Ovary (tissue), 9 donors: Measurements from ENCODE around the gene PIAS1. TPM values are rescaled to one million over a fixed set of nuclear protein-coding genes. Genes with fewer than 3 reads are reported as not detected.

ENCODE experiments used
- DNase-seq, 5 donors: peaks; one replicate each; pipeline ENCODE4 v3.0.0-alpha.2; 2019 to 2020
- H3K27ac ChIP-seq, 2 donors: fragments of 200-600 bp; one replicate each; pipeline versions ENCODE4 v1.5.1 to v1.8.0; 2019 to 2022
- H3K27me3 ChIP-seq: fragments of 200-600 bp; one replicate; pipeline ENCODE4 v1.8.0; 2022
- H3K36me3 ChIP-seq: fragments of 200-600 bp; sonication (generic); one replicate; pipeline ENCODE4 v1.5.1; 2019
- H3K4me1 ChIP-seq: one replicate; pipeline ENCODE4 v1.8.1; 2013; ENCODE audit warnings: mild to moderate bottlenecking, moderate library complexity; ENCODE audit not compliant: insufficient read depth
- H3K4me3 ChIP-seq: fragments of 200-600 bp; sonication (generic); one replicate; pipeline ENCODE4 v1.5.1; 2017
- H3K9me3 ChIP-seq, 2 donors: fragments of 200-600 bp in 1 of 2; sonication (generic) in 1 of 2; one replicate each; pipeline versions ENCODE4 v1.5.1 to v1.8.1; 2013 to 2019; ENCODE audit warnings: mild to moderate bottlenecking in 1 of 2, moderate library complexity in 1 of 2
- EP300 ChIP-seq: sonication (generic); formaldehyde crosslinking; IDR thresholded peaks from one replicate; pipeline ENCODE4 v1.6.1; 2017; ENCODE audit warnings: antibody characterized with exemption
- POLR2A ChIP-seq: fragments of 450-650 bp; IDR thresholded peaks from one replicate; pipeline ENCODE4 v1.6.1; 2017; ENCODE audit warnings: antibody characterized with exemption, mild to moderate bottlenecking, moderate library complexity
- WGBS, 3 donors: extraction: QIAGEN DNeasy Blood & Tissue Kit in 1 of 3; methylation state at CpG; one replicate each; pipeline versions ENCODE4 v1.1.5 to v1.1.7; 2013 to 2017; 5-methylcytosine and 5-hydroxymethylcytosine counted together
- intact Hi-C, 4 donors: fragments of 100-400 bp; cut with DNase I; formaldehyde crosslinking; loops; one replicate each; pipeline versions ENCODE4 v1.11.0 to v1.15.1; 2022 to 2023
- polyA plus RNA-seq, 2 donors: library from polyadenylated mRNA; stranded (reverse); fragments of 200-250 nt in 1 of 2; fragments of 350-450 nt in 1 of 2; fragmentation: Illumina TruSeq in 1 of 2; extraction: RNeasy Lipid Tissue Mini Kit (QIAGEN cat#74804) in 1 of 2; gene quantifications; one replicate each; pipeline ENCODE4 v1.2.3, GENCODE V29; 2013 to 2014
- total RNA-seq, 7 donors: library from RNA; depleted of rRNA in 2 of 7; stranded (reverse); fragments of >200 nt in 2 of 7; fragmentation: NEBNext Ultra II Directional in 3 of 7; extraction: Animal tissue kit (Norgen Biotek cat#: 25700) in 3 of 7; gene quantifications; one replicate each; pipeline versions ENCODE4 v1.1.0 to v1.2.4, GENCODE V29; 2016 to 2023
- TF ChIP-seq, protein P1 (sequence below), 3 donors: fragments of 450-650 bp in 2 of 3; fragments of 200-600 bp in 1 of 3; IDR thresholded peaks; one replicate each; pipeline versions ENCODE4 v1.5.1 to v1.8.0; 2016 to 2022; ENCODE audit warnings: antibody characterized with exemption in 3 of 3, mild to moderate bottlenecking in 1 of 3
- donor health status: DM: no; HTN: no; CAD: no; lungs with moderate emphysema.
- donor health status: DM: no; HTN: no; CAD: no.
- donor health status: Bipolar disorder and iron deficiency.
- donor health status: DM: yes; HTN: yes; CAD: no.
- donor health status: DM: no; HTN: no; CAD: no.
- donor health status: DM: yes; HTN: yes; CAD: no.

The PIAS1 gene
- total and polyA plus RNA-seq, 9 donors: 18.6 to 75.4 (median 48.6) TPM

- no peaks in the 10 kb centered on the region for H3K36me3 ChIP-seq
- TF ChIP-seq POLR2A (no peak), EP300 (no peak)
- TF ChIP-seq, protein P1, sequence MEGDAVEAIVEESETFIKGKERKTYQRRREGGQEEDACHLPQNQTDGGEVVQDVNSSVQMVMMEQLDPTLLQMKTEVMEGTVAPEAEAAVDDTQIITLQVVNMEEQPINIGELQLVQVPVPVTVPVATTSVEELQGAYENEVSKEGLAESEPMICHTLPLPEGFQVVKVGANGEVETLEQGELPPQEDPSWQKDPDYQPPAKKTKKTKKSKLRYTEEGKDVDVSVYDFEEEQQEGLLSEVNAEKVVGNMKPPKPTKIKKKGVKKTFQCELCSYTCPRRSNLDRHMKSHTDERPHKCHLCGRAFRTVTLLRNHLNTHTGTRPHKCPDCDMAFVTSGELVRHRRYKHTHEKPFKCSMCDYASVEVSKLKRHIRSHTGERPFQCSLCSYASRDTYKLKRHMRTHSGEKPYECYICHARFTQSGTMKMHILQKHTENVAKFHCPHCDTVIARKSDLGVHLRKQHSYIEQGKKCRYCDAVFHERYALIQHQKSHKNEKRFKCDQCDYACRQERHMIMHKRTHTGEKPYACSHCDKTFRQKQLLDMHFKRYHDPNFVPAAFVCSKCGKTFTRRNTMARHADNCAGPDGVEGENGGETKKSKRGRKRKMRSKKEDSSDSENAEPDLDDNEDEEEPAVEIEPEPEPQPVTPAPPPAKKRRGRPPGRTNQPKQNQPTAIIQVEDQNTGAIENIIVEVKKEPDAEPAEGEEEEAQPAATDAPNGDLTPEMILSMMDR (IDR thresholded peaks at IDR 0.05): no peak
- no peaks in the 10 kb centered on the region for H3K9me3 ChIP-seq
- H3K27ac ChIP-seq: no peak within 1 kb of the TSS
- H3K4me3 ChIP-seq: no peak within 1 kb of the TSS
- no peaks in the 10 kb centered on the region for H3K27me3 ChIP-seq
- peaks cover 14% of the 10 kb centered on the region for H3K4me1 ChIP-seq
- intact Hi-C loops: no loop called here
- DNase-seq: peak; percentile 60 to 81 (median 67)
- WGBS, 3 donors: 25 to 38% (median 31%) methylated on average over 16 of the region's 16 CpGs
Measured at GRCh38 chr15:68204776-68205557, 150.9 kb downstream of the PIAS1 start, which contains the start of gene CALML4. Gene CALML4, minus strand, starts transcription at chr15:68205332. Its CDS starts 85 bp downstream, at chr15:68205247.

- Histone ChIP-seq H3K27me3 (no peaks in the 10 kb centered on the region), H3K27ac (no peak overlapping the region), H3K9me3 (no peaks in the 10 kb centered on the region), H3K4me1 (peaks cover 12% of the 10 kb centered on the region), H3K4me3 (no peak overlapping the region), H3K36me3 (no peaks in the 10 kb centered on the region)
- DNase-seq: no peak
- intact Hi-C loops: no loop called here
- TF ChIP-seq, protein P1 (IDR thresholded peaks at IDR 0.05): no peak
- TF ChIP-seq POLR2A: no peak
- no peak for TF ChIP-seq EP300
- WGBS, 3 donors: 76 to 77% (median 77%) methylated on average over 13 of the region's 13 CpGs
Measured at GRCh38 chr15:68205558-68205944, 151.4 kb downstream of the PIAS1 start.

DNA sequence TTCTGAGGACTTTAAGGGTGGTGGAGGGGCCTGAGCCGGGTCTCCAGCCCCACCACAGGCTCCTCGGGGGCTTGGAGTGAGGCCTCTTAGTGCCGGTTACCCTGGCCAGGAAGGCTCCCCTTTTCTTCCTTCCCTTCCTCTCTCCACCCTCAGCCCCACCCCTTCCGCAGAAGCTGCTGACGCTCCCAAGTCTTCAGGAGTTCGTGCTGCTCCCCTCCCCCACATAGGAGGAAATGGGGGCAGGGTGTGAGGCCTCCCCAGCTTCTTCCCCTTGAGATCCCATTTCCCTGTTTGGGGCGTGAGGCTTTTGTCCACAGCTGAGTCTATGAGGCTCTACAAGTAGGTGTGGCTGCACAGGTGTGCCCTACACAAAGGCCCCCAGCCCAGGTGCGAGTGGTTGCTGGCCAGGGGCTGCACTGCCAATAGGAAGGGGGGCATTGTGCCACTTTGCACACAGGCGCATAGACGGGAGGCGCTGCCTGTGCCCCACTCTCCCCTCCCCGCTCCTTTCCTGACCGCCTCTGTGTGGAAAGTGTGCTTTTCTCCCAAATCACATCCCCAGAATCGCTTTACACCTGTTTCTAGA lies 151.9 kb downstream of the PIAS1 start:
- H3K27ac ChIP-seq: no peak overlapping the region
- H3K36me3 ChIP-seq: no peaks in the 10 kb centered on the region
- H3K9me3 ChIP-seq: no peaks in the 10 kb centered on the region
- no peak overlapping the region for H3K4me3 ChIP-seq
- intact Hi-C loops: no loop called here
- no peak for TF ChIP-seq EP300
- no peak for TF ChIP-seq POLR2A
- TF ChIP-seq, protein P1 (IDR thresholded peaks at IDR 0.05): no peak
- peak in 1 of 5 donors; percentile 24 for DNase-seq
- H3K27me3 ChIP-seq: no peaks in the 10 kb centered on the region
- WGBS, 3 donors: 73 to 85% (median 79%) methylated on average over 14 of the region's 14 CpGs
- H3K4me1 ChIP-seq: peaks cover 9% of the 10 kb centered on the region

GRCh38 chr15:68206711-68207151 lies 152.6 kb downstream of the PIAS1 start:
- WGBS, 3 donors: 89 to 91% (median 90%) methylated on average over 12 of the region's 12 CpGs
- no peak overlapping the region for H3K27ac ChIP-seq
- H3K36me3 ChIP-seq: no peaks in the 10 kb centered on the region

More at GRCh38 chr15:68206711-68207151, 152.6 kb downstream of the PIAS1 start:
- Histone ChIP-seq H3K4me3 (no peak overlapping the region), H3K9me3 (no peaks in the 10 kb centered on the region), H3K4me1 (peaks cover 9% of the 10 kb centered on the region), H3K27me3 (no peaks in the 10 kb centered on the region)
- TF ChIP-seq POLR2A: no peak
- no peak for TF ChIP-seq EP300
- TF ChIP-seq, protein P1 (IDR thresholded peaks at IDR 0.05): no peak
- DNase-seq: no peak
- intact Hi-C loops: no loop called here
